GM12873 (cell line): ENCODE data around the gene PLCD1.

Experiments used
- TF ChIP-seq, protein P1 (sequence below): IDR thresholded peaks from 2 replicates; pipeline ENCODE4 v1.5.1; 2012; ENCODE audit warnings: low read depth, mild to moderate bottlenecking, moderate library complexity, low read length, control low read depth; ENCODE audit not compliant: insufficient read depth; ENCODE audit errors: missing control alignments

Gene PLCD1

DNA sequence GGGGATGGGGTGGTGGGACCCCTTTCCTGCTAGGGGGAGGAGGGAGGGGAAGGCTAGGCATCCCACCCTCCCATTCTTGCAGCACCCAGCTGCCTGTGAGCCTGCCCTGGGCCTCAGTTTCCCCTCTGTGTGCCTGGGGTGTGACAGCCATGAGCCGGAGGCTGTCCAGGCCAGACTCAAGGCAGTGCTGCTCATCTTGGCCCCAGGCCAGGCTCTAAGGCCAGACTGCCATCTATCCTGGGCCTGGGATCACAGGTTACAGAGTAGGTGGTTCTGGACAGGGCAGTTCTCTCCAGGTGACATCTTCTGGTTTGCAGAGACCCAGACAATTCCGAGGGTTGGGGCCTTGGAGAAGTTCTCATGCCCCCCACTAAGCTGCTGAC lies 42.1 kb downstream of the PLCD1 start:
- TF ChIP-seq, protein P1, sequence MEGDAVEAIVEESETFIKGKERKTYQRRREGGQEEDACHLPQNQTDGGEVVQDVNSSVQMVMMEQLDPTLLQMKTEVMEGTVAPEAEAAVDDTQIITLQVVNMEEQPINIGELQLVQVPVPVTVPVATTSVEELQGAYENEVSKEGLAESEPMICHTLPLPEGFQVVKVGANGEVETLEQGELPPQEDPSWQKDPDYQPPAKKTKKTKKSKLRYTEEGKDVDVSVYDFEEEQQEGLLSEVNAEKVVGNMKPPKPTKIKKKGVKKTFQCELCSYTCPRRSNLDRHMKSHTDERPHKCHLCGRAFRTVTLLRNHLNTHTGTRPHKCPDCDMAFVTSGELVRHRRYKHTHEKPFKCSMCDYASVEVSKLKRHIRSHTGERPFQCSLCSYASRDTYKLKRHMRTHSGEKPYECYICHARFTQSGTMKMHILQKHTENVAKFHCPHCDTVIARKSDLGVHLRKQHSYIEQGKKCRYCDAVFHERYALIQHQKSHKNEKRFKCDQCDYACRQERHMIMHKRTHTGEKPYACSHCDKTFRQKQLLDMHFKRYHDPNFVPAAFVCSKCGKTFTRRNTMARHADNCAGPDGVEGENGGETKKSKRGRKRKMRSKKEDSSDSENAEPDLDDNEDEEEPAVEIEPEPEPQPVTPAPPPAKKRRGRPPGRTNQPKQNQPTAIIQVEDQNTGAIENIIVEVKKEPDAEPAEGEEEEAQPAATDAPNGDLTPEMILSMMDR = no peak

DNA sequence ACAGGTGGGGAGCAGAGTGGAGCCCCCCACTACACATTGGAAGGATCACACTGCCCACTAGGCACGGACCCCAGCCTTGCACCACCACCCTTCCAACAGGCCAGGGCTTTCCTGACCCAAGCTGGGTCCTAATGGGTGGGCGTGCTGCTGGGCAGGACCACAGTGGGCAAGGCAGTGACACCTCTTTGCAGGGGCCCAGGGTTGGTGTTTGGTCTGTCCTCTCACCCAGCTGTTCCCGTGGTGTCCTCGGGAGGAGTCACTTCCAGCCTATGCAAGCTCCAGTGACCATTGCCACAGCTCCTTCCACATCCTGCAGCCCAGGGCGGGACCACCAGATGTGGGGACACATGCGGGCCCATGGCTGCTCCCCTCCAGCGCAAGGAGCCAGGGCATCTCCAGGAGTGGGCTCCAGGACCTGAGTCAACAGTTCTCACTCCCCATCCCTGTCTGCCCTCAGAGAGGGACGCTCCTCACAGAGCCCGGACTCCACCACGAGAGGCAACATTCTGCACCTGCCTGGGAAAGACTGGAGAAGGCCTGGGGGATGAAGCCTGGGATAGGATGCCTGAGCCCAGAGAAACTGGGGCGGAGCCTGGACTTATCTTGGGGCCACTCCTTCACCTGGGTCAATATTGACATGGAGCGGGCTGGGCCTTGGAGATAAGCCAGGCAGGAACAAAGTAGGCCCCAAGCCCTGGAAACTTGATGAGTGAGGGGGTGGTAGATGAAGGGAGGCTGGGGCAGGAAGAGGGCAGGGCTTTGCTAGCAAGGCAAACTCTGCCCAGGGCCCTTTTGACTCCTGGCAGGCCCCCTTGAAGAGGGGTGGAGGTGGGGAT lies 42.7 kb downstream of the PLCD1 start:
- TF ChIP-seq, protein P1 = no peak

DNA sequence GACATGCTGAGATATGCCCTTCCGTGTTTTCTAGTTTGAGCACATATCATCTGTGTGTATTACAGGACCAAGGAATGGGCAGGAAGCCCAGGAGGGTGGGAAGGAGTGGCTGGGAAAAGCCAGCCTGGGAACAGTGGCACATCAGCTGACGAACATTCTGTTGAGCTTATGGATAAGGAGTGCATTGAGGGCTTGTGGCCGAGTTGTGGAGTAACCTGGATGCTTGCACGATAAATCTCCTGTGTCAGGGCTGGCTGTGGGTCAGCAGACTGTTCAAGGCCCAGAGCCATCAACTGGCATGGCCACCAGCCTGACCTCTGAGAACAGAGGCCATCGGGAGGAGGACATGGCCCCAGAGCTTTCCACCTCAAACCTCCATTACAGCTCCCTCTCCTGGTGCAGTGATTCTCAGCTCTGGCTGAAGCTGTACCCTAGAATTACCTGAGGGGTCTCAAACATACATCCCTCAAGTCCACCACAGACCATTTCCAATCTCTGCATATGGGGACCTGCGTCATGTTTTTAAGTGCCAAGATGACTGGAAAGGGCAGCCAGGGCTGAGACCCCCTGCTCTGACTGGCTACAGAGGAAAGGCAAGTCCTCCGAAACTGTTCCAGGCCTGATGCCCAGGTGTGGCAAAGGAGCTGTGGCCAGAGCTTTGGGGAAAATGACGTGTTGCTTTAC lies 43.7 kb downstream of the PLCD1 start:
- TF ChIP-seq, protein P1 = no peak

DNA sequence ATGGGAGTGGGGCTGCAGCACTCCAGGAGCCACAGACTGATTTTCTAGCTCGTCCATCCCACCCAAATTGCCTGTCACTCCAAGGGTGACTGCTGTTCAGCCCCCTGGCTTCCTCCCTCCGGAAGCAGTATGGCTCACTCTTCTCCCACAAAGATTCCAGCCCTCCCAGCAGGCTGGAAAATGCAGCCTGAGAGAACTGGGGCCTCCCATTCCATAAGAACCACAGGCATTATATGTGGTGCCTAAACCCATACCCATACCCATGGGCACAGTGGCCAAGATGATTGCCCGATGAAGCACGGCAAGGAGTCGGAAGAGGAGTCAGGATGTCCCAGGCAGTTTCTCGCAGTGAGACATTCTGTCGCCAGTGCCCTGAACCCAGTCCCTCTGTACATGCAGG lies 44.8 kb downstream of the PLCD1 start:
- TF ChIP-seq, protein P1 = no peak

DNA sequence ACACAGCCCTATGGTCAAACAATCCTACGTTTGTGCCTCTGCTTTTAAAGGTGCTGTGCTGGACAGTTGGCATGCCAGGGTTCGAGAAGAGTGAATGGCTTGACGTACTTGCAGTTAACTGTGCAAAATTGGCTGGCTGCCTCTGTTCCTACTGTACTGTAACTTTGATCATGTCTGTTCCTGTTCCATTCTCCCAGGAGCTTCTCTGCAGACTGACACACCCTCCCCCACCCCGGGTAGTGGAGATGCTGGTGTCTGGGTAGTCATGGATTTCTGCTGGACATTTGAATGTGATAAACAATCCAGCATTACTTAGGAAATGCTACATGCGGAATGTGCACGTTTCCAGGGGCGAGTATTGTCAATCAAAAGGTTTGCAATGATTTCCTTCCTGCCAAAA lies 45.4 kb downstream of the PLCD1 start:
- TF ChIP-seq, protein P1 = no peak

DNA sequence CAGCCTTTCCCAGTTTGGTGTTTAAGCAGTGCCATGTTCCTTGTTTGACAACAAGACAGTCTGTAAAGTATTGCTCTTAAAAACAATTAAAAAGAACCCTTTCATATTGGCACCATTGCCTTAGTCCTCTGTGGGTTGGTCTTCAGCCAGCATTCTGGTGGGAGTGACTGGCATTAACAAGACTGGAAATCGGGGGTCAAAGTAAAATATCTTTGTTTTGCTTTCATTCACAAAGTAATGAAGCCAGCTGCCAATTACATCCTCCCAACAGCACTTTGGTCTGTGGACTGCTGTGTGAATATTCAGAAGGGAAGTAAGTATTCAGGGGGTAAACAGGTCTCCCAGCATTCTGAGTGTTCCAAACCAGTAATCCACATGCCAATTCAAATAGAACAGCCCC lies 47.1 kb downstream of the PLCD1 start:
- TF ChIP-seq, protein P1 = no peak

DNA sequence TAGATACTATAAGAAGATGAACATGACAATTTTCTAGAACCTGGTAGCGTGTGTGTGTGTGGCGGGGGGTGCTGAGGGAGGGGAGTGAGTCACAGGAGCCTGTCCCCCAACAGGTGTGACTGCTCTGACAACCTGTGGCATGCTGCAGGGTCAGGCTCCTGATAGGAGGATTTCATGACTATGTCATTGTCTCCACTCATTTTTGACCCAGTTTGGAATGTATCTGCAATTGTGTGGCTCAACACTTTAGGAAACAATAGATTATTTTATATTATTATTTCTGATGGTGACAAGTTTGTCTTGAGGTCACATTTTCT lies 48.1 kb downstream of the PLCD1 start:
- TF ChIP-seq, protein P1 = no peak
